GM21825 (cell line): ENCODE measurements around the gene TBL1X.
"Not testable (repeated sequence)": the region's sequence is repeated elsewhere in the genome, so short reads cannot be mapped to it uniquely, and the experiment has no call there.

Experiments used
- ATAC-seq: cut with Tn5 transposase; IDR thresholded peaks from one replicate; pipeline ENCODE4 v1.9.1; 2021; ENCODE audit warnings: mild to moderate bottlenecking, moderate library complexity; ENCODE audit not compliant: unreplicated experiment

TBL1X gene

GRCh38 chrX:9464435-9465371 is at the start of gene TBL1X:
TBL1X (plus strand) TSS chrX:9465058; CDS start chrX:9653587, 188,529 bp downstream.
- ATAC-seq = peak; percentile 30

GRCh38 chrX:9416562-9417348 is 48.1 kb upstream of the TBL1X start:
- ATAC-seq = no peak

DNA sequence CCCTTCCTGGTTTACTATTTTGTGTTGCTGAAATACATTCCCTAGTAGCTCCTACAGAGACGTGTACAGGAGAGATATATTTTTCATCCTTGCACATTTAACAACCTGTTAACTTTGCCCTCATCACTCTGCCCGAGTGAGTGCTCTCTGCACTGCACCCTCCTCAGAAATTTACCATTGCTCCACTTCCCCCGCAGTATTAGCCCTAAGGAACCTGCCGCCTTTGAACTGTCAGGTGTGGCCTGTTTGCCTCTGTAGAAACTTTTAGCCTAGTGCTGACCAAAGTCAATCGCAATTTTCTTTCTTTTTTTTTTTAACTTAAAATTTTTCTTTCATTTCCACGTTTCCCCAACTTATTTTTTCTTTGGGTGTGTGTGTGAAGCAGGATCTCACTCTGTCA is 46.6 kb upstream of the TBL1X start:
- no peak for ATAC-seq

GRCh38 chrX:9420275-9421265 is 44.3 kb upstream of the TBL1X start:
- no peak for ATAC-seq

DNA sequence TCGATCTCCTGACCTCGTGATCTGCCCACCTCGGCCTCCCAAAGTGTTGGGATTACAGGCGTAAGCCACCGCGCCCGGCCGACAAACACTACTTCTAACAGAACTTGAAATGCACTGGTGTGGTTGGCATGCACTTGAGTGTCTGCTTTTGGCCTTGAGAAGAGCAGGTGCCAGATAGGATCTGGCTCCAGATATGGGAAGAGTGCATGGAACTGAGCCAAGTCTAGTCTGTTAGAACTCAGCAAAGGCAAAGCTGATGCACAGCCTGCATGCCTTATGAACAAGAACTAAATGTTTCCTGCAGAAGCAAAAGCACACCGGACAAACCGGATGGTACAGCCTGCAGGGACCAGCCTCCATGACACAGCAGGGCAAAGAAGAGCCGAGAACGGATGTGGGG is 35.1 kb upstream of the TBL1X start:
- ATAC-seq = no peak

DNA sequence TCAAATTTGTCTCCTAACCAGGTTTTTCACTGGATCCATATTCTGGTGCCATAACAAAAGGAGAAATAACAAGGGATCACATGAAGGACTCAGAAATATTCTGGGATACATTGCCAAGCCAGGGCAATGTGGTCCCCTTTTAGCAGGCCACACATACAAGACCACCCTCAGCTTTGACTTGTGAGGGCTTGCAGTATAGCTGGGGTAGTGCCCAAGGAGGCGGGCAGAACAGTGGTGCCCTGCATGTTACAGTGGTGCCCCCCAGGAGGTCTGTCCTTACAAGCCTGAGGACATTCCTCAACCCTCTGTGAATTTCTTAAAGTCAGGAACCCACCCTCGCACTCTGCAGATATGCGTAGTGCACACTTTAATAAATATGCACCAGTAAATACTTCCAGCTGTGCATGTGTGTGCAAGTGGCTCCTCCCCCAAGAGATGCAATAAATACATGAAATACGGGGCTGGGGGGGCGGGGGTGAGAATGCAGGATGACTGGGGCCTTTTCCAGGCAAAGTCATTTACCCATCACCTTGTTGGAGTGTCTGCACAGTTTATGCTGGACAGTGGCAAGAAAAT is 34.4 kb upstream of the TBL1X start:
- ATAC-seq = no peak

- ATAC-seq = no peak
Measured at GRCh38 chrX:9431281-9431680, 33.6 kb upstream of the TBL1X start.

- ATAC-seq = no peak
Measured at GRCh38 chrX:9433596-9433995, 31.3 kb upstream of the TBL1X start.

DNA sequence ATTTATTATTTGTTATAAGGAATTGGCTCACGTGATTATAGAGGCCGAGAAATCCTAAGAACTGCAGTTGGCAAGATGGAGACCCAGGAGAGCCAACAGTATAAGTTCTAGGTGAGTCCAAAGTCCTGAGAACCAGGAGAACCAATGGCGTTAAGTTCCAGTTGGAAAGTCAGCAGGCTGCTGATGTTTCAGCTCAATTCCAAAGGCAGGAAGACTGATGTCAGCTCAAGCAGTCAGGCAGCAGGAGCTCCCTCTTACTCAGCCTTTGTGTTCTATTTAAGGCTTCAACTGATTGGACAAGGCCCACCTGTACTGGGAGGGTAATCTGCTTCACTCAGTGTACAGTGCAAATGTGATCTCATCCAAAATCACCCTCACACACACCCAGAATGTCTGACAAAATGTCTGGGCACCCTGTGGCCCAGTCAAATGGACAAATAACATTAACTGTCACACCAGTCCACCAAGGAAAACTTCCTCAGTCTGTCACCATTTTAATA is 30.8 kb upstream of the TBL1X start:
- no peak for ATAC-seq

- ATAC-seq = not testable (repeated sequence)
Measured at GRCh38 chrX:9435086-9435485, 29.8 kb upstream of the TBL1X start.

DNA sequence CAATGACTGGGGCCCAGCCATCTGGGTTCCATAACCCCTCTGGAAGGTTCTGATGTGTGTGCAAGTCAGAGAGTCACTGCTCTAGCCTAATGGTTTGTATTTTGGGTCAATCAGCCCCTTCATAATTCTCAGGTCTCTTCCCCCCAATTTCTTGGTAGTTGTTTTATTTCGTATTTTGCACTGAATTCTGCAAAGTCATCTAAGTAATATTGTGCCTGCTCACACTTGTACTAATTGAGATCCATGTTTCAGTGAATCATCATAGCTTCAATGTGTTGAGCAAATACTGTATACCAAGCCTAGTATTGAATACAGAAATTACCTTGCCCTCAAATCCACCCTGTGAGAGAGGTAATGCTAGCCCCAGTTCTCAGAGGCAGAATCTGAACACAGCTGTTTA is 28.0 kb upstream of the TBL1X start:
- ATAC-seq = no peak

DNA sequence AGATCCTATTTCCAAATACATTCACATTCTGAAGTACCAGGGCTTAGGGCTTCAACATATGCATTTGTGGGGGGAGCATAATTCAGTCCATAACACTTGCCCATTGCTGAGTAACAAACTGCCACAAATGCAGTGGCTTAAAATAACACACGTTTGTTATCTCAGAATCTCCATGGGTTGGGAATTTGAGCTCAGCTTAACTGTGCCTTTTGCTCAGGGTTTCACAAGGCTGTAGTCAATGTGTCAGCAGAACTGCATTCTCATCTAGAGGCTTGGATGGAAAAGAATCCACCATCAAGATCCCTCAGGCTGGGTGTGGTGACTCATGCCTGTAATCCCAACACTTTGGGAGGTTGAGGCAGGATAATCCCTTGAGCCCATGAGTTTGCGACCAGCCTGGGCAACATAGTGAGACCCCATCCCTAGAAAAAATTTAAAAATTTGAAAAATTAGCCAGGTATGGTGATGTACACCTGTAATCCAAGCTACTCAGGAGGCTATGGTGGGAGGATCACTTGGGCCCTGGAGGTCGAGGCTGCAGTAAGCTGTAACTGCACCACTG is 25.8 kb upstream of the TBL1X start:
- no peak for ATAC-seq

DNA sequence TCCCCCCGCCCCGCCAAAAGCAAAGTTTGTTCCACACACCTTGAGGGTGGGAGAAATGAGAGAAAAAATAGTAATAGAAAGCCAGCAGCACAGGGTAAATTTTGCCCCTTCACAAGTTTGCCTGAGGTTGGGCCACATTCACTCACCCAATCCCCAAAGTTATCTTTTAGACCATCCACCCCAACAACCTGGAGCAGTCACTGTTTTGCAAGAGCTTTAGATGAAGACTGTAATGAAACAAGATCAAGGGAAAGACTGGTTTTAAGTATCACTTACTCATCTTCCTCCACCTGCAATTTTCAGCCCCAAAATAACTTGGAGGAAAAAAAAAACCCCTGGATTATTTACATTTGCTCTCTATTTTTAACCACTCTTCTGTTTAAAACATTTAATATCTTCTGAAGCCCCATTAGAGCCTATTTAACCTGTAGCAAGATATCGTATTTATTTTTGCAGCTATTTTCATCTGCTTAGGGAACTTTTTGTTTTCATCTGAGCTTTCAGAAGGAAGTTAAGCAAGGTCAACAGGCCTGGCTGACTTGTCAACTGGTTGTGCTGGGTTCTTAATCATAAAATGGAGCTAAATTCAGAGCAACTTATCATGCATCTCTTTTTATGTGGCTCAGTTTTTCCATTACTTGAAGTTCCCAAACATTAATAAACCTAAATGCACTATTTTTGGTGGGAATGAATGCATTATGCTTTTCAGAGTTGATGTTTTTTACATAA is 24.6 kb upstream of the TBL1X start:
- ATAC-seq = no peak

- no peak for ATAC-seq
Measured at GRCh38 chrX:9442056-9442455, 22.8 kb upstream of the TBL1X start.

GRCh38 chrX:9443327-9443726 is 21.5 kb upstream of the TBL1X start:
- ATAC-seq = no peak

DNA sequence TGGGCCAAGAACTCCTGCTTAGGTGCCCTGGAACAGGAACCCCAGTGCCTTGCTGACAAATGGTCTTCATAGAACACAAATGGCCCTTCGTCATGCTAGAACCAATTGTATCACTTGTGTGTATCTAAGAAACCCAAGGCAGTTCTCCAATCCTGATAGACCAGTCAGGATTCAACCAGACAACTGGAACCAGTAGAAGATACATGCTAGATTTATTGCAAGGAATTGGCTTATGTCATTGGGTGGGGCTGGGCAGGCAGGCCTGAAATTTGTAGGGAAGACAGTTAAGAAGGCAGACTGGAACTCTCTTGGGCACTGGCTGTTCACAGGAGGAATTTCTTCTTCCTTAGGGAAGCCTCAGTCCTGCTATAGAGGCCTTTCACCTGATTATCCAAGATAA is 17.0 kb upstream of the TBL1X start:
- no peak for ATAC-seq

GRCh38 chrX:9456250-9457074 is 8.4 kb upstream of the TBL1X start:
- no peak for ATAC-seq

- ATAC-seq = not testable (repeated sequence)
Measured at GRCh38 chrX:9458034-9458433, 6.8 kb upstream of the TBL1X start.
